Ovary (tissue), 3 donors: ENCODE results near the gene ARHGEF7.
A peak's percentile ranks its signal among the peaks of the same experiment; 100 is the strongest.

ENCODE experiments used
- POLR2A ChIP-seq: fragments of 450-650 bp; IDR thresholded peaks from one replicate; pipeline ENCODE4 v1.6.1; 2017; ENCODE audit warnings: antibody characterized with exemption, mild to moderate bottlenecking, moderate library complexity
- TF ChIP-seq, protein P1 (sequence below), 3 donors: fragments of 450-650 bp in 2 of 3; fragments of 200-600 bp in 1 of 3; IDR thresholded peaks; one replicate each; pipeline versions ENCODE4 v1.5.1 to v1.8.0; 2016 to 2022; ENCODE audit warnings: antibody characterized with exemption in 3 of 3, mild to moderate bottlenecking in 1 of 3
- donor health status: DM: no; HTN: no; CAD: no.

DNA sequence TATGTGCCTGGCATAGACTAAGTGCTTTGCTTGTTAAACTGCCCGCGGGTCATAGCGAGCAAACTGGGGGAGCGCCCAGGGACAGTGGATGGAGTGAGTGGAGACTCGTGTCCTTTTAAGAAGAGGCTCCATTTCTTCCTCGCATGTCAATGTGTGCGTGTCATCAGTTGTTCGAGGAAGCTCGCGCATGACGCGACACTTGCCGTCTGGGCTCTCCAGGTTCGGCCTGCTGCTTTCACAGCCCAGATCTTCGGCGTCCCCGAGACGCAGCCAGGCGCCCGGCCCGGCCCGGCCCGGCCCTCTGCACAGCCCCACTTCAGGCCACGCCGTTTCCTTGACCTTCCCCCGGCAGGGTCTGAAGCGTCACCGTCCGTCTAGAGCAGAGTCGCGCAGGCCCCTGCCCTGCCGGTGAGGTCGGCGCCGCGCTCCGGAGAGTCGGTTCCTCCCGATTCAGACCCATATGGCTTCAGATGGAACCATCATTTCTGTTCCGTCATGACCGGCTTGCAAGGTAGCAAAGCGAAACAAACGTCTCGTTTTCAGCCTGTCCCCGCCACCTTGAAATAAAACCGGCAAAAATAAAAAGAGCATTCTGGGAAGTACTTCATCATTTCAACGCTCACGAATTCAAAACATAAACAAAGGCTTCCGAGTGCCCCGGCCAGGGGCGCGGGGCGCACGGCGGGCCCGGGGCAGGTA, 599 bp upstream of the ARHGEF7 start:
- TF ChIP-seq, protein P1, sequence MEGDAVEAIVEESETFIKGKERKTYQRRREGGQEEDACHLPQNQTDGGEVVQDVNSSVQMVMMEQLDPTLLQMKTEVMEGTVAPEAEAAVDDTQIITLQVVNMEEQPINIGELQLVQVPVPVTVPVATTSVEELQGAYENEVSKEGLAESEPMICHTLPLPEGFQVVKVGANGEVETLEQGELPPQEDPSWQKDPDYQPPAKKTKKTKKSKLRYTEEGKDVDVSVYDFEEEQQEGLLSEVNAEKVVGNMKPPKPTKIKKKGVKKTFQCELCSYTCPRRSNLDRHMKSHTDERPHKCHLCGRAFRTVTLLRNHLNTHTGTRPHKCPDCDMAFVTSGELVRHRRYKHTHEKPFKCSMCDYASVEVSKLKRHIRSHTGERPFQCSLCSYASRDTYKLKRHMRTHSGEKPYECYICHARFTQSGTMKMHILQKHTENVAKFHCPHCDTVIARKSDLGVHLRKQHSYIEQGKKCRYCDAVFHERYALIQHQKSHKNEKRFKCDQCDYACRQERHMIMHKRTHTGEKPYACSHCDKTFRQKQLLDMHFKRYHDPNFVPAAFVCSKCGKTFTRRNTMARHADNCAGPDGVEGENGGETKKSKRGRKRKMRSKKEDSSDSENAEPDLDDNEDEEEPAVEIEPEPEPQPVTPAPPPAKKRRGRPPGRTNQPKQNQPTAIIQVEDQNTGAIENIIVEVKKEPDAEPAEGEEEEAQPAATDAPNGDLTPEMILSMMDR (IDR thresholded peaks at IDR 0.05), result no peak
- TF ChIP-seq POLR2A, result peak; percentile 37
